GM21528 (cell line): ENCODE results near the gene ALOX15.
"Not testable (repeated sequence)": the region's sequence is repeated elsewhere in the genome, so short reads cannot be mapped to it uniquely, and the experiment has no call there.

Experiments used
- ATAC-seq: cut with Tn5 transposase; IDR thresholded peaks from one replicate; pipeline ENCODE4 v1.9.1; 2021; ENCODE audit warnings: mild to moderate bottlenecking, moderate library complexity; ENCODE audit not compliant: unreplicated experiment, low FRiP score

ALOX15 gene

GRCh38 chr17:4595685-4596342 is 45.7 kb downstream of the ALOX15 start:
- not testable (repeated sequence) for ATAC-seq

GRCh38 chr17:4594931-4595684 is 46.4 kb downstream of the ALOX15 start:
- ATAC-seq = no peak

- ATAC-seq = no peak
Observed at GRCh38 chr17:4594406-4594805, 47.1 kb downstream of the ALOX15 start.

- ATAC-seq = no peak
Observed at GRCh38 chr17:4593021-4593421, 48.5 kb downstream of the ALOX15 start.

GRCh38 chr17:4592240-4593005 is 49.1 kb downstream of the ALOX15 start:
- no peak for ATAC-seq

GRCh38 chr17:4591529-4591928 is 49.9 kb downstream of the ALOX15 start:
- no peak for ATAC-seq

- ATAC-seq = no peak
Observed at GRCh38 chr17:4590981-4591453, 50.5 kb downstream of the ALOX15 start.

- not testable (repeated sequence) for ATAC-seq
Observed at GRCh38 chr17:4590042-4590441, 51.4 kb downstream of the ALOX15 start.

- ATAC-seq = no peak
Observed at GRCh38 chr17:4588898-4589625, 52.4 kb downstream of the ALOX15 start.

- ATAC-seq = no peak
Observed at GRCh38 chr17:4588391-4588790, 53.1 kb downstream of the ALOX15 start.

- ATAC-seq = no peak
Observed at GRCh38 chr17:4587803-4588202, 53.7 kb downstream of the ALOX15 start.

- no peak for ATAC-seq
Observed at GRCh38 chr17:4587195-4587594, 54.3 kb downstream of the ALOX15 start.

- ATAC-seq = no peak
Observed at GRCh38 chr17:4586043-4586442, 55.4 kb downstream of the ALOX15 start.

- no peak for ATAC-seq
Observed at GRCh38 chr17:4585638-4585994, 55.9 kb downstream of the ALOX15 start.

- no peak for ATAC-seq
Observed at GRCh38 chr17:4584917-4585637, 56.4 kb downstream of the ALOX15 start.

- no peak for ATAC-seq
Observed at GRCh38 chr17:4584101-4584916, 57.2 kb downstream of the ALOX15 start, which contains the start of gene SMTNL2. SMTNL2 (plus strand) TSS chr17:4584529; CDS start chr17:4584606, 77 bp downstream.

GRCh38 chr17:4583782-4584100 is 57.7 kb downstream of the ALOX15 start:
- ATAC-seq = no peak

GRCh38 chr17:4583206-4583605 is 58.3 kb downstream of the ALOX15 start:
- ATAC-seq = no peak

- ATAC-seq = no peak
Observed at GRCh38 chr17:4582691-4583090, 58.8 kb downstream of the ALOX15 start.
